HG02610 (cell line): ENCODE data around the gene PARD6B.
"Not testable (repeated sequence)": the region's sequence is repeated elsewhere in the genome, so short reads cannot be mapped to it uniquely, and the experiment has no call there.

ENCODE experiments used
- ATAC-seq: cut with Tn5 transposase; IDR thresholded peaks from one replicate; pipeline ENCODE4 v1.9.1; 2021; ENCODE audit warnings: mild to moderate bottlenecking, moderate library complexity; ENCODE audit not compliant: unreplicated experiment

PARD6B gene

GRCh38 chr20:50701041-50701963 is 30.1 kb upstream of the PARD6B start:
- ATAC-seq = no peak

GRCh38 chr20:50703651-50704438 is 27.5 kb upstream of the PARD6B start:
- not testable (repeated sequence) for ATAC-seq

GRCh38 chr20:50704514-50704913 is 26.9 kb upstream of the PARD6B start:
- ATAC-seq = no peak

GRCh38 chr20:50704971-50705370 is 26.4 kb upstream of the PARD6B start:
- ATAC-seq = no peak

GRCh38 chr20:50708845-50709635 is 22.3 kb upstream of the PARD6B start:
- ATAC-seq = no peak

- no peak for ATAC-seq
These were observed 21.8 kb upstream of the PARD6B start for GRCh38 chr20:50709636-50709973.

GRCh38 chr20:50710492-50711063 is 20.8 kb upstream of the PARD6B start:
- ATAC-seq = no peak

- no peak for ATAC-seq
These were observed 20.1 kb upstream of the PARD6B start for GRCh38 chr20:50711113-50711825.

GRCh38 chr20:50712771-50713656 is 18.4 kb upstream of the PARD6B start:
- ATAC-seq = no peak

- no peak for ATAC-seq
These were observed 17.7 kb upstream of the PARD6B start for GRCh38 chr20:50713657-50714101.

GRCh38 chr20:50714426-50714825 is 17.0 kb upstream of the PARD6B start:
- not testable (repeated sequence) for ATAC-seq

GRCh38 chr20:50715694-50716093 is 15.7 kb upstream of the PARD6B start:
- no peak for ATAC-seq

- ATAC-seq = no peak
These were observed 14.9 kb upstream of the PARD6B start for GRCh38 chr20:50716518-50716917.

- ATAC-seq = no peak
These were observed 14.1 kb upstream of the PARD6B start for GRCh38 chr20:50717312-50717711.

GRCh38 chr20:50717974-50718761 is 13.2 kb upstream of the PARD6B start:
- ATAC-seq = no peak

- ATAC-seq = no peak
These were observed 12.1 kb upstream of the PARD6B start for GRCh38 chr20:50719328-50719727.

GRCh38 chr20:50720026-50720425 is 11.4 kb upstream of the PARD6B start:
- ATAC-seq = no peak

- no peak for ATAC-seq
These were observed 10.8 kb upstream of the PARD6B start for GRCh38 chr20:50720582-50720981.
